ENCODE data around the gene CA7. TPM values are rescaled to one million over a fixed set of nuclear protein-coding genes. Genes with fewer than 3 reads are reported as not detected.

The CA7 gene
- total and polyA plus RNA-seq, 2 experiments from 2014 or later: 0.65 TPM; not detected in 1

GRCh38 chr16:66844009-66844341 is 239 bp upstream of the CA7 start:
- H3K4me2 ChIP-seq (ENCODE audit: unreplicated experiment): peak overlapping the region; percentile 68
- in situ Hi-C loops (cut with MboI): no loop called here

GRCh38 chr16:66845080-66845410 is 831 bp downstream of the CA7 start:
- no peaks in the 10 kb centered on the region for H3K9me2 ChIP-seq (ENCODE audit: insufficient read depth)
- H4K20me1 ChIP-seq (ENCODE audit: insufficient read depth): no peaks in the 10 kb centered on the region
- H3K4me1 ChIP-seq (ENCODE audit: insufficient read depth): no peaks in the 10 kb centered on the region
- no peak overlapping the region for H3K9ac ChIP-seq
- peaks cover 34% of the 10 kb centered on the region for H3K27me3 ChIP-seq (replicated peaks; ENCODE audit: insufficient read depth)
- H3K4me3 ChIP-seq: peak overlapping the region; percentile 63
- WGBS, 2 experiments (ENCODE audit: low coverage in 1 of 2, low lambda C conversion rate in 2 of 2, missing lambda C conversion rate in 2 of 2): 10% methylated on average over 10 of the region's 10 CpGs
- no peaks in the 10 kb centered on the region for H3K79me2 ChIP-seq (ENCODE audit: insufficient read depth)
- TF ChIP-seq EZH2 (IDR thresholded peaks at IDR 0.05; ENCODE audit: insufficient read depth, poor library complexity, severe bottlenecking) (no peak), EZH2phosphoT487 (IDR thresholded peaks at IDR 0.05; ENCODE audit: insufficient read depth, low read depth) (no peak)
- no peaks in the 10 kb centered on the region for H3K36me3 ChIP-seq (ENCODE audit: low read depth)
- 0 out of 2 replicates have a peak overlapping the region, but pooled peaks have one; percentile 35 for H2AFZ ChIP-seq
- H3K27ac ChIP-seq: no peak overlapping the region
- no peak for DNase-seq
- H3K4me2 ChIP-seq (ENCODE audit: unreplicated experiment): peak overlapping the region; percentile 68
- in situ Hi-C loops (cut with MboI): no loop called here
- H3K9me3 ChIP-seq (ENCODE audit: low read depth): no peaks in the 10 kb centered on the region
- no peaks in the 10 kb centered on the region for H3F3A ChIP-seq (ENCODE audit: insufficient read depth)

More at GRCh38 chr16:66844009-66844341, 239 bp upstream of the CA7 start:
- 21 to 43% methylated on average over 7 to 14 of the region's 14 CpGs for WGBS, 2 experiments (ENCODE audit: low coverage in 1 of 2, low lambda C conversion rate in 2 of 2, missing lambda C conversion rate in 2 of 2)
- H3K9ac ChIP-seq: no peak overlapping the region
- H3K79me2 ChIP-seq (ENCODE audit: insufficient read depth): no peaks in the 10 kb centered on the region
- no peaks in the 10 kb centered on the region for H3K9me3 ChIP-seq (ENCODE audit: low read depth)
- peaks cover 45% of the 10 kb centered on the region for H3K27me3 ChIP-seq (replicated peaks; ENCODE audit: insufficient read depth)
- H2AFZ ChIP-seq: no peak overlapping the region
- no peak for TF ChIP-seq EZH2phosphoT487 (IDR thresholded peaks at IDR 0.05; ENCODE audit: insufficient read depth, low read depth)
- TF ChIP-seq EZH2 (IDR thresholded peaks at IDR 0.05; ENCODE audit: insufficient read depth, poor library complexity, severe bottlenecking): no peak
- H3K4me1 ChIP-seq (ENCODE audit: insufficient read depth): no peaks in the 10 kb centered on the region
- DNase-seq: no peak
- no peaks in the 10 kb centered on the region for H3F3A ChIP-seq (ENCODE audit: insufficient read depth)
- peak overlapping the region; percentile 63; the same call in 1 of the 2 replicates for H3K4me3 ChIP-seq
- H3K36me3 ChIP-seq (ENCODE audit: low read depth): no peaks in the 10 kb centered on the region
- no peaks in the 10 kb centered on the region for H3K9me2 ChIP-seq (ENCODE audit: insufficient read depth)
- no peak overlapping the region for H3K27ac ChIP-seq
- no peaks in the 10 kb centered on the region for H4K20me1 ChIP-seq (ENCODE audit: insufficient read depth)

GRCh38 chr16:66845791-66846221 is 1.6 kb downstream of the CA7 start:
- in situ Hi-C loops (cut with MboI): no loop called here
- Histone ChIP-seq H3K27ac (no peak overlapping the region), H3K4me2 (ENCODE audit: unreplicated experiment) (no peak overlapping the region), H2AFZ (no peak overlapping the region), H4K20me1 (ENCODE audit: insufficient read depth) (no peaks in the 10 kb centered on the region), H3K4me3 (no peak overlapping the region), H3K9me2 (ENCODE audit: insufficient read depth) (no peaks in the 10 kb centered on the region), H3F3A (ENCODE audit: insufficient read depth) (no peaks in the 10 kb centered on the region), H3K27me3 (replicated peaks; ENCODE audit: insufficient read depth) (peaks cover 34% of the 10 kb centered on the region), H3K36me3 (ENCODE audit: low read depth) (no peaks in the 10 kb centered on the region), H3K9me3 (ENCODE audit: low read depth) (no peaks in the 10 kb centered on the region), H3K9ac (no peak overlapping the region), H3K79me2 (ENCODE audit: insufficient read depth) (no peaks in the 10 kb centered on the region), H3K4me1 (ENCODE audit: insufficient read depth) (no peaks in the 10 kb centered on the region)
- TF ChIP-seq EZH2phosphoT487 (IDR thresholded peaks at IDR 0.05; ENCODE audit: insufficient read depth, low read depth): no peak
- TF ChIP-seq EZH2 (IDR thresholded peaks at IDR 0.05; ENCODE audit: insufficient read depth, poor library complexity, severe bottlenecking): no peak
- no peak for DNase-seq
- WGBS, 2 experiments (ENCODE audit: low coverage in 1 of 2, low lambda C conversion rate in 2 of 2, missing lambda C conversion rate in 2 of 2): 67 to 73% methylated on average over 9 of the region's 9 CpGs

- in situ Hi-C loops (cut with MboI): no loop called here
- peaks cover 34% of the 10 kb centered on the region for H3K27me3 ChIP-seq (replicated peaks; ENCODE audit: insufficient read depth)
- no peak for TF ChIP-seq EZH2 (IDR thresholded peaks at IDR 0.05; ENCODE audit: insufficient read depth, poor library complexity, severe bottlenecking)
- TF ChIP-seq EZH2phosphoT487 (IDR thresholded peaks at IDR 0.05; ENCODE audit: insufficient read depth, low read depth): no peak
Measured at GRCh38 chr16:66846266-66846665, 2.1 kb downstream of the CA7 start.

GRCh38 chr16:66846831-66847230 is 2.6 kb downstream of the CA7 start:
- TF ChIP-seq EZH2phosphoT487 (IDR thresholded peaks at IDR 0.05; ENCODE audit: insufficient read depth, low read depth): no peak
- no peak for TF ChIP-seq EZH2 (IDR thresholded peaks at IDR 0.05; ENCODE audit: insufficient read depth, poor library complexity, severe bottlenecking)
- no peak for DNase-seq

More at GRCh38 chr16:66846266-66846665, 2.1 kb downstream of the CA7 start:
- H3K27ac ChIP-seq: no peak overlapping the region
- no peak overlapping the region for H3K4me3 ChIP-seq
- no peaks in the 10 kb centered on the region for H3K9me3 ChIP-seq (ENCODE audit: low read depth)
- no peak overlapping the region for H3K9ac ChIP-seq
- no peak overlapping the region for H3K4me2 ChIP-seq (ENCODE audit: unreplicated experiment)
- no peaks in the 10 kb centered on the region for H3K36me3 ChIP-seq (ENCODE audit: low read depth)
- no peaks in the 10 kb centered on the region for H3K79me2 ChIP-seq (ENCODE audit: insufficient read depth)
- H4K20me1 ChIP-seq (ENCODE audit: insufficient read depth): no peaks in the 10 kb centered on the region
- no peaks in the 10 kb centered on the region for H3F3A ChIP-seq (ENCODE audit: insufficient read depth)
- no peak overlapping the region for H2AFZ ChIP-seq
- no peak for DNase-seq
- H3K9me2 ChIP-seq (ENCODE audit: insufficient read depth): no peaks in the 10 kb centered on the region
- no peaks in the 10 kb centered on the region for H3K4me1 ChIP-seq (ENCODE audit: insufficient read depth)
- WGBS, 2 experiments (ENCODE audit: low coverage in 1 of 2, low lambda C conversion rate in 2 of 2, missing lambda C conversion rate in 2 of 2): 89 to 100% methylated on average over 1 of the region's 1 CpG

More at GRCh38 chr16:66846831-66847230, 2.6 kb downstream of the CA7 start:
- H3F3A ChIP-seq (ENCODE audit: insufficient read depth): no peaks in the 10 kb centered on the region
- peaks cover 34% of the 10 kb centered on the region for H3K27me3 ChIP-seq (replicated peaks; ENCODE audit: insufficient read depth)
- no peaks in the 10 kb centered on the region for H3K79me2 ChIP-seq (ENCODE audit: insufficient read depth)
- H3K9me3 ChIP-seq (ENCODE audit: low read depth): no peaks in the 10 kb centered on the region
- no peak overlapping the region for H3K4me2 ChIP-seq (ENCODE audit: unreplicated experiment)
- H3K9me2 ChIP-seq (ENCODE audit: insufficient read depth): no peaks in the 10 kb centered on the region
- no peak overlapping the region for H3K9ac ChIP-seq
- no peaks in the 10 kb centered on the region for H3K36me3 ChIP-seq (ENCODE audit: low read depth)
- no peaks in the 10 kb centered on the region for H3K4me1 ChIP-seq (ENCODE audit: insufficient read depth)
- WGBS, 2 experiments (ENCODE audit: low coverage in 1 of 2, low lambda C conversion rate in 2 of 2, missing lambda C conversion rate in 2 of 2): 80 to 81% methylated on average over 6 of the region's 6 CpGs
- no peak overlapping the region for H3K4me3 ChIP-seq
- no peaks in the 10 kb centered on the region for H4K20me1 ChIP-seq (ENCODE audit: insufficient read depth)
- H3K27ac ChIP-seq: no peak overlapping the region
- in situ Hi-C loops (cut with MboI): no loop called here
- no peak overlapping the region for H2AFZ ChIP-seq
